IPS-20b (cell line): Measurements from ENCODE around the gene RSRC2.
"Not testable (repeated sequence)": the region's sequence is repeated elsewhere in the genome, so short reads cannot be mapped to it uniquely, and the experiment has no call there.

Source experiments
- H3K27ac ChIP-seq: one replicate; pipeline ENCODE4 v1.5.1; 2013; ENCODE audit warnings: low read length
- H3K27me3 ChIP-seq: 2 replicates; pipeline ENCODE4 v1.6.1; 2013; ENCODE audit warnings: mild to moderate bottlenecking, low read length, inconsistent platforms; ENCODE audit not compliant: insufficient read depth
- H3K36me3 ChIP-seq: 2 replicates; pipeline ENCODE4 v1.6.1; 2013; ENCODE audit warnings: low read depth, mild to moderate bottlenecking, inconsistent platforms, low read length, moderate library complexity; ENCODE audit not compliant: insufficient read depth
- H3K4me1 ChIP-seq: 2 replicates; pipeline ENCODE4 v1.6.1; 2013; ENCODE audit warnings: mild to moderate bottlenecking, control low read depth, inconsistent platforms, low read length, moderate library complexity; ENCODE audit not compliant: insufficient read depth
- H3K4me3 ChIP-seq: 2 replicates; pipeline ENCODE4 v1.5.1; 2013; ENCODE audit warnings: mild to moderate bottlenecking, low read length, inconsistent platforms
- H3K9ac ChIP-seq: 2 replicates; pipeline ENCODE4 v1.6.1; 2013; ENCODE audit warnings: low read depth, mild to moderate bottlenecking, inconsistent platforms, low read length, moderate library complexity
- H3K9me3 ChIP-seq: 2 replicates; pipeline ENCODE4 v1.6.1; 2013; ENCODE audit warnings: mild to moderate bottlenecking, low read depth, low read length, inconsistent platforms; ENCODE audit not compliant: insufficient read depth

The RSRC2 gene

DNA sequence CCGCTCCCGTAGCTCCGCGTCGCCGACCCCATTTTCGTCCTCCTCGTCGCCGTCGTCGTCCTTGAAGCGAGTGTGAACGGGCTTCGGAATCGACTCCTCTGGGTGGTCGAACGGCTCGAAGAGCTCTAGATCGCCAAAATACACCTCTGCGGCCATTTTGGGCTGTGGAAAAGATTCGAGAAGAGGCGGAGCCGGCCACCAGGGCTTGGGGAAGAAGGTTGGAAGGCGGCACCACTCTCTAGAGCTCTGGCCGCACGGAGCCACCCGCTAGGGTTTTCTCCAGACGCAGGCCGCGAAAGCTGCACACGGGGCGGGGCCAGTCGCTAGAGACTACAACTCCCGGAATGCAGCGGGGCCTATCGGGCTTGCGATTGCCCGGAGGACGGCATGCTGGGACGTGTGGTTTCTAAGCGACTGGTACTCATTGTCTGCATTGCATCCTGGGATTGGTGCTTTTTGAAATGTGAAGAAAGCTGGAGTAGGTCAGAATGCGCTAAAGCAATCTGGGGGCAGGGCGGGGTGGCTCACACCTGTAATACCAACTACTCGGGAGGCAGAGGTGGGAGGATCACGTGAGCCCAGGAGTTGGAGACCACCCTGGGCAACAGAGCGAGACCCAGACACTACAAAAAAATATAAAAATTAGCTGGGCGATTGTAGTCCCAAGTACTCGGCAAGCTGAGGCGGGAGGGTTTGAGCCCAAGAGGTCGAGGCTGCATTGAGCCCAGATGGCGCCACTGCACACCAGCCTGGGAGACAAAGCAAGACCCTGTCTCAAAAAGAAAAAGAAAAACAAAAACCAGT is 25.8 kb downstream of the RSRC2 start, which contains the start of gene ZCCHC8:
ZCCHC8 (minus strand) TSS at position 248 of the 804 bp plus-strand sequence; CDS start at position 156, 92 bp downstream.
- Histone ChIP-seq H3K9ac (peak within 1 kb of the TSS; percentile 83), H3K27ac (peak within 1 kb of the TSS; percentile 75), H3K4me1 (peaks cover 5% of the 10 kb centered on the region; the same call in 1 of the 2 replicates), H3K36me3 (peaks cover 49% of the 10 kb centered on the region), H3K4me3 (peak within 1 kb of the TSS; percentile 75), H3K27me3 (no peaks in the 10 kb centered on the region), H3K9me3 (no peaks in the 10 kb centered on the region)

DNA sequence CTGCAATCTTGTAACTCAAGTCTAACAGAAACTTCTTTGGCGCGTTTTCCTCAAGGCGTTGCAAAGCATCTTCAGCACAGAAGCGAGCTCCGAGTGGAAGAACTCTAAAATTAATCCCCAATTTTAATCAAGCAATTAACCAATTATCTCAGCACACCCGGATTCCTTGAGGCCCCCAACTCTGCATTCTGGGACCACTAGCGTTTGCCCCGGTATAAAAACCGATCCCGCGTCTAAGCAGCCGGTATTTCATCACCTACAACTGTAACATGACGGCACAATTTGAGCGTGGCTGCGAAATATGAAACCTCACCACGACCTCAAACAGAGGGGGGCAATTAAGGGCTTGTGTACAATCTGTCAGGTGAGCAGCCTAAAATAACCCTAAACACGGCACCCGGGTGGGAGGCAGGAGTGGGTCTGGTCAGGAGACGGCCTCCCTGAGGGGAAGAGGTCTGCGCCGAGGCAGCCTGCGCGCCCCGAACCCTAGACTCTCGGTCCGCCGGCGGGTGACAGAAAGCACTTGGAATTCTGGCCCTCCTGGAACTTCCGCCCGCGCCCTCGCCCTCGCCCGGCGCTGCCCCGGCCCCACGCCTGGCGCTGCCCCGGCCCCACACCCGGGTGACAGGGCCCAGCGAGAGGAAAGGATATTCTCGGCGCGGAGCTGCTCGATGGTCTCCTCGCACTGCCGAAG is 26.6 kb downstream of the RSRC2 start:
- Histone ChIP-seq H3K27ac (peak overlapping the region; percentile 75), H3K9me3 (no peaks in the 10 kb centered on the region), H3K4me1 (peaks cover 5% of the 10 kb centered on the region; the same call in 1 of the 2 replicates), H3K9ac (peak overlapping the region; percentile 83), H3K27me3 (no peaks in the 10 kb centered on the region), H3K4me3 (peak overlapping the region; percentile 75), H3K36me3 (peaks cover 48% of the 10 kb centered on the region)

DNA sequence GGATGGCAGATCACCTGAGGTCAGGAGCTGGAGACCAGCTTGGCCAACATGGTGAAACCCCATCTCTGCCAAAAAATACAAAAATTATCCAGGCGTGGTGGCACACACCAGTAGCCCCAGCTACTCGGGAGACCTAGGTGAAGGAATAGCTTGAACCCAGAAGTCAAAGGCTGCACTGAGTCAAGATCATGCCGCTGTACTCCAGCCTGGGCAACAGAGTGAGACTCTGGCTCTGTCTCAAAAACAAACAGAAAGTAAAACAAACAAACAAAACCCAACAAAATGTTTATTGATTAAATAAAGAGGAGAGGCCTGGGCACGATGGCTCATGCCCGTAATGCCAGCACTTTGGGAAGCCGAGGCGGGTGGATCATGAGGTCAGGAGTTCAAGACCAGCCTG is 31.5 kb downstream of the RSRC2 start:
- H3K36me3 ChIP-seq = peaks cover 62% of the 10 kb centered on the region
- H3K9me3 ChIP-seq = no peaks in the 10 kb centered on the region
- H3K9ac ChIP-seq = no peak overlapping the region
- no peak overlapping the region for H3K27ac ChIP-seq
- H3K27me3 ChIP-seq = no peaks in the 10 kb centered on the region
- no peak overlapping the region for H3K4me3 ChIP-seq
- peaks cover 3% of the 10 kb centered on the region; the same call in 1 of the 2 replicates for H3K4me1 ChIP-seq

DNA sequence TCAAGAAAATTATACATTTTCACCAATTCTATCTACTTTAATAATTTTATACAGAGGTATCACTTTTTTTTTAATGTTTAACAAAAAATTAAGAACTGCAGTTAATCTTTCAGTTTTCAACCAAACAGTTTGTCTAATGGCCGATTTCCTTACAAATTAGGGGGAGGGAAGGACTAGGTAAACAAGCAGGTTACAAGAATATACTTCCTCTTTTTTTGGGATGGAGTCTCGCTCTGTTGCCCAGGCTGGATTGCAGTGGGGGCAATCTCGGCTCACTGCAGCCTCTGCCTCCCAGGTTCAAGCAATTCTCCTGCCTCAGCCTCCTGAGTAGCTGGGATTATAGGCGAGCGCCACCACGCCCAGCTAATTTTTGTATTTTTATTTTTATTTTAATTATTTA is 33.5 kb downstream of the RSRC2 start:
- not testable (repeated sequence) for H3K4me1 ChIP-seq, H3K9me3 ChIP-seq, H3K9ac ChIP-seq, H3K27me3 ChIP-seq, H3K27ac ChIP-seq, H3K4me3 ChIP-seq
- peaks cover 82% of the 10 kb centered on the region for H3K36me3 ChIP-seq

DNA sequence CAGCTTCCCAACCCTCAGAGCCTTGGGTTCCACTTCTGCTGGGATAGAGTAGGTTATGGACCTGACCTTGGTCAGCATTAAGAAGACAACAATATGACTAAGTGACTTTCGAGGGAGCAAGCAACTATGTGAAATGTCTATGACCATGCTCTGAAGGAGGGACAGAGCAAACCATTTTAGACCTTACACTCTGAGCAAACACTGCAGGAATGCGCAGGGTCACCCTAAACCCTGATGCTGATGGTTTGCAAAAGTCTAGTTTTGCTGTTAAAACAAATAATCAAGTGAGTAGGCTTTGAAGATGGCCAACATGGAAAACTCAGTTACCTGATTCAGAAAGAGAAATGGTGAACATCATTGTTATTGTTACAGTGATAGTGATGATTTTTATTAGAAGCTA is 34.7 kb downstream of the RSRC2 start:
- Histone ChIP-seq H3K4me3 (no peak overlapping the region), H3K36me3 (peaks cover 82% of the 10 kb centered on the region), H3K4me1 (no peaks in the 10 kb centered on the region), H3K9me3 (no peaks in the 10 kb centered on the region), H3K27ac (no peak overlapping the region), H3K27me3 (no peaks in the 10 kb centered on the region), H3K9ac (no peak overlapping the region)

DNA sequence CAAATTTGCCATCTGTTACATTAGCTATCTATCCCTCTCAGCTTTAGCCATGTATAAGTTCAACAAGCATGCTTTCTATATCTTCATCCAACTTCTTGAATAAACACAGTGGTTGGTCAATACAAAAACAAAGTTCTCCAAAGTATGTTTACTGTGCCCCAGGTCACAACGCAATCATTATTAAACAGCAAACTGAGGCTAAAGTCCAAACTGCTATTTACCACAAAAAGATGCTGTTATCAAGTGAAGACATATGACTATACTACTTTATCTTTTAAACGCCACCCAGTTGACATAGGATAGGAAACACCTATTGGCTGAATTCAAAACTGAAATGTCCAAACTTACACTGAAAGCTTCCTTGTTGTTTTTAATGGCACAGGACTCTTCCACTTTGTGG is 37.7 kb downstream of the RSRC2 start:
- no peak overlapping the region for H3K9ac ChIP-seq
- no peak overlapping the region for H3K27ac ChIP-seq
- no peaks in the 10 kb centered on the region for H3K9me3 ChIP-seq
- H3K4me1 ChIP-seq = no peaks in the 10 kb centered on the region
- no peaks in the 10 kb centered on the region for H3K27me3 ChIP-seq
- H3K36me3 ChIP-seq = peaks cover 87% of the 10 kb centered on the region
- H3K4me3 ChIP-seq = no peak overlapping the region

DNA sequence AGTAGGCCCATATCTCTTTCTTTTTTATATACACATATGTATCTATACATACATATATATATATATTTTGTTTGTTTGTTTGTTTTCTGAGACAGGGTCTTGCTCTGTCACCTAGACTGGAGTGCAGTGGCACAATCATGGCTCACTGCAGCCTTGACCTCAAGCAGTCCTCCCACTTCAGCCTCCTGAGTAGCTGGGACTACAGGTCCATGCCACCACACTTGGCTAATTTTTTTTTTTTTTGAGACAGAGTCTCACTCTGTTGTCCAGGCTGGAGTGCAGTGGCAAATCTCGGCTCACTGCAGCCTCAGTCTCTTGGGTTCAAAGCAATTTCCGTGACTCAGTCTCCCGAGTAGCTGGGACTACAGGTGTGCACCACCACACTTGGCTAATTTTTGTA is 38.9 kb downstream of the RSRC2 start:
- H3K4me3 ChIP-seq, H3K27ac ChIP-seq, H3K4me1 ChIP-seq, H3K27me3 ChIP-seq, H3K9me3 ChIP-seq, H3K9ac ChIP-seq: not testable (repeated sequence)
- H3K36me3 ChIP-seq = peaks cover 94% of the 10 kb centered on the region

DNA sequence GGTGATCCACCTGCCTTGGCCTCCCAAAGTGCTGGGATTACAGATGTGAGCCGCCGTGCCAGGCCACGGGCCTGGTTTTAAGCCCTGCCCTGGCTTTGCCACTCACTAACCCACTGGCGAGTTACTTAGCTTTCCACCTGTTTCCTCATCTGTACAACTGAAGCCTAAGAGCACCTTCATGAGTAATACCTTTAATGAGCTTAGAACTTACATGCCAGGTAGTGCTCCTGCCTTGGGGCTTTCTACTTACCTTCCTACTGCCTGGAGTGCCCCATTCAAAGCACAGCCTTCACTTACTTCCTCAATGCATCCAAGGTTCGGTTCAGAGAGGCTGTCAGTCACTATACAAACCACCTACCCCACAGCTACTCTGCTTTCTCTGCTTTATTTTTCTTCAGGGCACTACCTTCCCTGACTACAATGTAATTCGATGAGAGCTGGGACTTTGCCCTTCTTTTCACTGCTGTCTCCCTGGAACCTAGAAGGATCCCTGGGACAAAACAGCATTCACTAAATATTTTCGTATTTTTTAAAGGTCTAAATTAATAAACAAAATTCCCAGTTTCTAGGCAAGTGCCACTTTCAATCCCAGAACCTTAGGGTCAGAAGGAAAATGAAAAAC is 39.8 kb downstream of the RSRC2 start:
- Histone ChIP-seq H3K4me3 (no peak overlapping the region), H3K27ac (no peak overlapping the region), H3K27me3 (no peaks in the 10 kb centered on the region), H3K9ac (no peak overlapping the region), H3K36me3 (peaks cover 94% of the 10 kb centered on the region), H3K9me3 (no peaks in the 10 kb centered on the region), H3K4me1 (no peaks in the 10 kb centered on the region)

DNA sequence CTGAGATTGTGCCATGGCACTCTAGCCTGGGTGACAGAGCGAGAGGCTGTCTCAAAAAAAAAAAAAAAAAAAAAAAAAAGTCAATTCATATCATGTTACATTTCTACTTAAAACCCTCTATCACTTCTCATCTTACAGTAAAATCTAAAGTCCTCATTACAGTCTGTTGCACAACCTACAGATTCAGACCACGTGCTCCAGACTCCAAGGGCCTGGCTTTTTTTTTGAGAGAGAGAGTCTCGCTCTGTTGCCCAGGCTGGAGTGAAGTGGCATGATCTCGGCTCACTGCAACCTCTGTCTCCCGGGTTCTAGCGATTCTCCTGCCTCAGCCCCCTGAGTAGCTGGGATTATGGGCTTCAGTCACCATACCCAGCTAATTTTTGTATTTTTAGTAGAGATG is 40.4 kb downstream of the RSRC2 start:
- not testable (repeated sequence) for H3K9me3 ChIP-seq, H3K4me1 ChIP-seq, H3K27ac ChIP-seq, H3K4me3 ChIP-seq, H3K9ac ChIP-seq, H3K27me3 ChIP-seq
- H3K36me3 ChIP-seq = peaks cover 94% of the 10 kb centered on the region

DNA sequence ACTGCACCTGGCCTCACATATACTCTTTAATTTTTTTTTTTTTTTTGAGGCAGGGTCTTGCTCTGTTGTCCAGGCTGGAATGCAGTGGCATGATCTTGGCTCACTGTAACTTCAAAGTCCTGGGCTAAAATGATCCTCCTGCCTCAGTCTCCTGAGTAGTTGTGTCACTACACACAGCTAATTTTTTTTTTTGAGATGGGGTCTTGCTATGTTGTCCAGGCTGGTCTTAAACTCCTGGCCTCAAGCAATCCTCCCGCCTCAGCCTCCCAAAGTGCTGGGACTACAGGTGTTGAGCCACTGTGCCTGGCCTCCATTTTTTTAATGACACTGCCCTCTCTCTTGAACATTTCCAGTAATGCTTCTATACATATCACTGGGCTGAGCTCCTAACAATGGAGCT is 42.4 kb downstream of the RSRC2 start:
- H3K27ac ChIP-seq, H3K9me3 ChIP-seq, H3K9ac ChIP-seq, H3K27me3 ChIP-seq, H3K4me3 ChIP-seq, H3K4me1 ChIP-seq: not testable (repeated sequence)
- peaks cover 94% of the 10 kb centered on the region for H3K36me3 ChIP-seq

DNA sequence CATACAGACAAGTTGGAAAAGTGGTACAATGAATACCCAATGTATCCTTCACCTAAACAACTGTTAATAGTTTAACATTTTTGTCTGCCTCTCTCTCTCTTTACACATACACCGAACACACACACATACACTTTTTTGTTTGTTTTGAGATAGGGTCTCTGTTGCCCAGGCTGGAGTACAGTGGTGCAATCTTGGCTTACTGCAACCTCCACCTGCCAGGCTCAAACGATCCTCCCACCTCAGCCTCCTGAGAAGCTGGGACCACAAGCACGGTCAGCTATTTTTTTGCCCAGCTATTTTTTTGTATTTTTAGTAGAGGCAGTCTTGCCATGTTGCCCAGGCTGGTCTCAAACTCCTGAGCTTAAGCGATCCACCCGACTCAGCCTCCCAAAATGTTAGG is 42.8 kb downstream of the RSRC2 start:
- Histone ChIP-seq H3K9ac (no peak overlapping the region), H3K9me3 (no peaks in the 10 kb centered on the region), H3K4me1 (no peaks in the 10 kb centered on the region), H3K27me3 (no peaks in the 10 kb centered on the region), H3K36me3 (peaks cover 94% of the 10 kb centered on the region), H3K27ac (no peak overlapping the region), H3K4me3 (no peak overlapping the region)

DNA sequence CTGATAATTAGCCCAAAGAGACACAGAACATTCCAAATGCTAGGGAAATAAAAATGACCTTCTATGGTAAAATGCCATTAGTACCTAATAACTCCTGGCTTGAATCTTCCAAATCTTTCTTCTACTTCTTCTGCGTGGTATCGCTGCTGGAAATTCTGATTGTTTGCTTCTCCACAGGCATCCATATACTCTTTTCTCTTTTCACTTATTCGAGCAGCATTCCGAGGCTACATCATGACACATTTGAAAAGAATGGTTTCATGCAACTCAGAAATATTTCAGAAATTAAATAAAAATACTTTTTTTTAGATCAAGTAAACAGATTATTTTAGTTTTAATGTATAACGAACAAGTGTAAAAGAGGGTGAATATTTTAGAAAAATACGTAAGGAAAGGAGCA is 44.9 kb downstream of the RSRC2 start:
- Histone ChIP-seq H3K4me3 (no peak overlapping the region), H3K9me3 (no peaks in the 10 kb centered on the region), H3K36me3 (peaks cover 94% of the 10 kb centered on the region), H3K27me3 (no peaks in the 10 kb centered on the region), H3K27ac (no peak overlapping the region), H3K4me1 (no peaks in the 10 kb centered on the region), H3K9ac (no peak overlapping the region)
